HG03135 (cell line): ENCODE measurements around the gene MAZ.
A peak's percentile ranks its signal among the peaks of the same experiment; 100 is the strongest.

ENCODE experiments used
- ATAC-seq: cut with Tn5 transposase; IDR thresholded peaks from one replicate; pipeline ENCODE4 v1.9.1; 2021; ENCODE audit warnings: mild to moderate bottlenecking, moderate library complexity; ENCODE audit not compliant: unreplicated experiment

MAZ gene

GRCh38 chr16:29809031-29809747, 2.9 kb downstream of the MAZ start:
- no peak for ATAC-seq

DNA sequence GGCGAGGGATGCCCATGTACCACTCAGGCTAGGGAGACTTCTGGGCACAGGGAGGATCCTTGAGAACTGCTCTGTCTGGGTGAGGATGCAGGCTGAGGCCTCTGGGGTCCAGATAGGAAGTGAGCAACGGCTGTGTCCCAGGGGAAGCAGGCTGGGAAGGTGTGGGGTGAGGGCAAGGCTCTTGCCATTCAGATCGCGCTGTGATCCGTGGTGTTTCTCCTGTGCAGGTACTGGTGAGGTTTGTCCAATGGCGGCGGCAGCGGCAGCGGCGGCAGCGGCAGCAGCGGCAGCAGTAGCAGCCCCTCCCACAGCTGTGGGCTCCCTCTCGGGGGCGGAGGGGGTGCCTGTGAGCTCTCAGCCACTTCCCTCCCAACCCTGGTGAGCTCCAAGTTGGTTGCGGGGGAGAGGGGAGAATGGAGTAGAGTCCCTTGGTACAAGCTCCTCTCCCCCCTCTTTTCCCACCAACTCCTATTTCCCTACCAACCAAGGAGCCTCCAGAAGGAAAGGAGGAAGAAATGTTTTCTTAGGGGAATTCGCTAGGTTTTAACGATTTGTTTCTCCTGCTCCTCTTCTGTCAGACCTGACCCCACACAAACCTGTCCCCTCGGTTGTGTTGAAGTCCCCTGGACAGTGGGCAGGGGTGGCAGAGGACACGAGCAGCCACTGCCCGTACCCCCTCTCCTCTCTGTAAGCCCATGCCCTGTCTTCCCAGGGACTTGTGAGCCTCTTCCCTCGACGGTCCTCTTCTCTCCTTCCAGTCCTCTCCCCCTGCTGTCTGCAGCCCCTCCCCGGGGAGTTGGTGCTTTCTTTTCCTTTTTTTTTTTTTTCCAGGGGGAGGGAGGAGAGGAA, 3.7 kb downstream of the MAZ start:
- no peak for ATAC-seq

GRCh38 chr16:29810699-29811169, 4.4 kb downstream of the MAZ start:
- ATAC-seq = no peak

- ATAC-seq = no peak
Measured at GRCh38 chr16:29811170-29811895, 5.0 kb downstream of the MAZ start.

- no peak for ATAC-seq
Measured at GRCh38 chr16:29811896-29812665, 5.8 kb downstream of the MAZ start, which contains the start of gene PRRT2. PRRT2 (plus strand) TSS chr16:29812193; CDS start chr16:29813055, 862 bp downstream.

DNA sequence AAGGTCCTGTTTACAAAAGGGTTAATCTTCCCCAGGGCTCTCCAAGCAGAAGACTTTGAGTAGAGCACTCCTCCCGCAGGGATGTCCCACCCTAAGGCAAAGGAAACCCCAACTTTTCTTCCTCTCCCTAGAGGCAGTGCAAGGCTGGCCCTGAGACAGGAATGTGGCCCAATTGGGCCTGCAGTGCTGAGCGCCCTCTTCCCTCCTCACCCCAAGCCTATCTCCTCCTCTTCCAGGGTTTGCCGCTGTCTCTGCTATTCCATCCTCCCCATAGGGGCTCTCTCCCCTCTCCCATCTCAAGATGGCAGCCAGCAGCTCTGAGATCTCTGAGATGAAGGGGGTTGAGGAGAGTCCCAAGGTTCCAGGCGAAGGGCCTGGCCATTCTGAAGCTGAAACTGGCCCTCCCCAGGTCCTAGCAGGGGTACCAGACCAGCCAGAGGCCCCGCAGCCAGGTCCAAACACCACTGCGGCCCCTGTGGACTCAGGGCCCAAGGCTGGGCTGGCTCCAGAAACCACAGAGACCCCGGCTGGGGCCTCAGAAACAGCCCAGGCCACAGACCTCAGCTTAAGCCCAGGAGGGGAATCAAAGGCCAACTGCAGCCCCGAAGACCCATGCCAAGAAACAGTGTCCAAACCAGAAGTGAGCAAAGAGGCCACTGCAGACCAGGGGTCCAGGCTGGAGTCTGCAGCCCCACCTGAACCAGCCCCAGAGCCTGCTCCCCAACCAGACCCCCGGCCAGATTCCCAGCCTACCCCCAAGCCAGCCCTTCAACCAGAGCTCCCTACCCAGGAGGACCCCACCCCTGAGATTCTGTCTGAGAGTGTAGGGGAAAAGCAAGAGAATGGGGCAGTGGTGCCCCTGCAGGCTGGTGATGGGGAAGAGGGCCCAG, 6.7 kb downstream of the MAZ start:
- ATAC-seq = no peak

DNA sequence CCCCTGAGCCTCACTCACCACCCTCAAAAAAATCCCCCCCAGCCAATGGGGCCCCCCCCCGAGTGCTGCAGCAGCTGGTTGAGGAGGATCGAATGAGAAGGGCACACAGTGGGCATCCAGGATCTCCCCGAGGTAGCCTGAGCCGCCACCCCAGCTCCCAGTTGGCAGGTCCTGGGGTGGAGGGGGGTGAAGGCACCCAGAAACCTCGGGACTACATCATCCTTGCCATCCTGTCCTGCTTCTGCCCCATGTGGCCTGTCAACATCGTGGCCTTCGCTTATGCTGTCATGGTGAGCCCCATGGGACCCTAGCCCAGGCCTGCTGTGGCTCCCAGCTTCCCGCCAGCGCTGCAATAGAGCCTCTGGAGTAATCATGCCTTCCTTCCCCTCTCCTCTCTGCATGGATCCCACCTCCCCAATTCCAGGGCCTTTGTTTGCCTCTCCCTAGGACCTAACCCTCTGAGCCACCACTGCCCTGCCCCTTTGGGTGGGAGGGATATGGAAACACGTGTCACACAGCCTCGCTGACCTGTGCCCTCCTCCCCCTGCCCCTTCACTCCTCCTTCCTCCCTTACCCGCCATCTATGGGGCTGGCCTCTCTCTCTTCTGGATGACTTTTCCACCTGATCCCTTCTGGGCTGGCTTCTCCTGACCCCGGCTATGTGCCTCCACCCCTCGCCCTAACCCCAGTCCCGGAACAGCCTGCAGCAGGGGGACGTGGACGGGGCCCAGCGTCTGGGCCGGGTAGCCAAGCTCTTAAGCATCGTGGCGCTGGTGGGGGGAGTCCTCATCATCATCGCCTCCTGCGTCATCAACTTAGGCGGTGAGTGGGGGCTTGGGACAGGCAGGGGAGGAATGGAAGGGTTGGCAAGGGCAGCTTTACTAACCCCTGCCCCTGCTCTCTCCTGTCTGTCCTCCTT, 7.6 kb downstream of the MAZ start:
- no peak for ATAC-seq

GRCh38 chr16:29814592-29814991, 8.3 kb downstream of the MAZ start:
- ATAC-seq = no peak

DNA sequence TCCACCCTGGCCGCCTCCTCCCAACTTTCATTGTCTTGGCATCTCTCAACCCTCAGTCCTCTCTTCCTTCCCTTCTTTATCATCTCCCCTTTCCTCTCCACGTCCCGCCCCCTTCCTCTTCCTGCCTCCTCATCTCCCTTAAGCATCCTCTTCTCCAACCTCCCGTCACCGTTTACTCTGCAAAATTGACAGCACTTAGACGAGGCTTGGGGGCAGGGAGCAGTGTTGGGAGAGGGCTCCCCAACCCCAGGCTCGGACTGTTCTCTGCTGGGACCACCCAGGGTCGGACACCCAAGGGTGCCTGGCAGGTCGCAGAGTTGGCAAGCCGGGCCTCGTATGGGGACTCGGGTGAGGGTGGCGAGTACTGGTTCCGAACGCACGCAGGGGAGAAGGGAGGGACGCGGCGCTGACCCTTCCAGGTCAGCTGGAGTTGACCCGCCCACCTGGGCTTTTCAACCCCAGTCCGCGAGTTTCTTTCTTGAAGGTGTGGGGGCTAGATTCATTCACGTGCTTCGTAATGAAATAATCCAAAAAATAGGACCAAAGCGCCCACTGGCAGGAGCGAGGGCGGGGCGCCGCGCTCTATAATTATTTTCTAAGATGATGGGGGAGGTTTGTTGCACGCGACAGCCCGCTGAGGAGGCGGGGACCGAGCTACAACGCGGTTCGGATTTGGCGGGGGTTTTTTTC, 8.8 kb downstream of the MAZ start:
- ATAC-seq = no peak

DNA sequence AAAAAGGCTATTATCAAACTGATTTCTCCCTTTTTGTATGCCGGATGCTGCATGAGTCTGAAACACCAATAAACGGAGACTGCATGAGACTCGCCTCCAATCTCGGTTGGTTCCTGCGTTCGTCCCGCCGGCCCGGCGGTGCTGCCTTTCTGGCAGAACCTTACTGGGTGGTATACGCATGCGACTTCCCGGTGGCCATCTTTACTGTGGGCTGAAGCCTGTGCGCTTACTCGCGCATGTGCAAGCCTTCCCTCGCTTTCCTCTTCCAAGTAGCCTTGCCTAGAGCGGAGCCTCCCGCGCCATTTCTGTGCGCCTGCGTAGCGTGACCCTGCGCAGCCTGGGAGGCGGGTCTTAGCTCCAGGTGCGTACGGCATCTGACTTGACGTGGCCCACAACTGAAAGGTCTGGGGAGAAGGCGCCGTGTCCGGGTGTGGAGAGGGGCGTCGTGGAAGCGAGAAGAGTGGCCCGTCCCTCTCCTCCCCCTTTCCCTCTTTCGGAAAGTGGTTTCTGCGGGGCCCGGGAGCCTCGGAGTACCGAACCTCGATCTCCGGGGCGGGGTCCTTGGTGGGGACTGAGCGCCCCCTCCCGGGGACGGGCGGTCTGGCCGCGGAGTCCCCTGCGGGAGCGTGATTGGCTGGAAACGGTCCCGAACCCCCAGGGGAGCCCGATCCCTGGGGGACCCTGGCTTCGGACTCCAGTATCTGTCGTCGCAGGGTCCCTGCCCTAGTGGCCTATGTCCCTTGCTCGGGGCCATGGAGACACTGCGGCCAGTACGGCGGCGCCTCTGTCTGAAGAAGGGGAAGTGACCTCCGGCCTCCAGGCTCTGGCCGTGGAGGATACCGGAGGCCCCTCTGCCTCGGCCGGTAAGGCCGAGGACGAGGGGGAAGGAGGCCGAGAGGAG, 9.7 kb downstream of the MAZ start, which contains the start of gene PAGR1:
TSS of gene PAGR1 (plus strand) at position 360 of the 901 bp plus-strand sequence. CDS start at position 734, 374 bp downstream.
- peak; percentile 56 for ATAC-seq

DNA sequence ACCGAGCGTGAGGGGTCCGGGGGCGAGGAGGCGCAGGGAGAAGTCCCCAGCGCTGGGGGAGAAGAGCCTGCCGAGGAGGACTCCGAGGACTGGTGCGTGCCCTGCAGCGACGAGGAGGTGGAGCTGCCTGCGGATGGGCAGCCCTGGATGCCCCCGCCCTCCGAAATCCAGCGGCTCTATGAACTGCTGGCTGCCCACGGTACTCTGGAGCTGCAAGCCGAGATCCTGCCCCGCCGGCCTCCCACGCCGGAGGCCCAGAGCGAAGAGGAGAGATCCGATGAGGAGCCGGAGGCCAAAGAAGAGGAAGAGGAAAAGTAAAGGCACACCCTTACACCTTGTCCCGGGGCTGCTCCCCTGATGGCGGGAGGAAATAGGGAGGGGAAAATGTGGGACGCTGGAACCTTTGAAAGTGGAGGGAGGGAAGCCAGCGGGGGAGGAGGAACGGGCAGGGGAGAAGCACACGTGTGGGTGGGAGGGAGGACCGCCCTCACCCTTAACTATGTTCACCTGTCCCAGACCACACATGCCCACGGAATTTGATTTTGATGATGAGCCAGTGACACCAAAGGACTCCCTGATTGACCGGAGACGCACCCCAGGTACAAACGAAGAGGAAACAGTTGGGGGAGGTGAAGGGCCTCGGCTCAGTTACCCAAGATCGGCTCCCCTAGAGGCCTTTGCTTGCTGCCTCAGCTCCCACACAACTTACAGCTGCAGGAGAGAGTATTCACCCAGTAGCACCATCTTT, 10.5 kb downstream of the MAZ start:
- peak; percentile 10 for ATAC-seq

DNA sequence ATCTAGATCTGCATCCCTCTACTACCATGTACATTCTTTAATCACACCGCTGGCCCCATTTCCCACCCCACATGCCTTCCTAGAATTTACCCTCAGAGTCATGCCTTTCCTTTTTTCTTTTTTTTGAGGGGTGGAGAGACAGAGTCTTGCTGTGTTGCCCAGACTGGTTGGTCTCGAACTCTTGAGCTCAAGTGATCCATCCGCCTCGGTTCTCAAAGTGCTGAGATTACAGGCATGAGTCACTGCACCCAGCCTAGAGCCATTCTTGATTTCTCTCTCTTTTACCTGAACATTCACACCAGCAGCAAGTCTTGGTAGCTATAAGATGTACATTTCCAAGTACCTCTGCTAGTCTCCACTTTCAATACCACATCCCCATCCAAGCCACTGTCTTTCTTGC, 11.8 kb downstream of the MAZ start:
- ATAC-seq = no peak

- ATAC-seq = no peak
Measured at GRCh38 chr16:29819506-29819905, 13.2 kb downstream of the MAZ start.

GRCh38 chr16:29820271-29820701, 14.0 kb downstream of the MAZ start, which contains the start of gene MVP:
MVP (plus strand) TSS chr16:29820462; CDS start chr16:29830550, 10,088 bp downstream.
- no peak for ATAC-seq

DNA sequence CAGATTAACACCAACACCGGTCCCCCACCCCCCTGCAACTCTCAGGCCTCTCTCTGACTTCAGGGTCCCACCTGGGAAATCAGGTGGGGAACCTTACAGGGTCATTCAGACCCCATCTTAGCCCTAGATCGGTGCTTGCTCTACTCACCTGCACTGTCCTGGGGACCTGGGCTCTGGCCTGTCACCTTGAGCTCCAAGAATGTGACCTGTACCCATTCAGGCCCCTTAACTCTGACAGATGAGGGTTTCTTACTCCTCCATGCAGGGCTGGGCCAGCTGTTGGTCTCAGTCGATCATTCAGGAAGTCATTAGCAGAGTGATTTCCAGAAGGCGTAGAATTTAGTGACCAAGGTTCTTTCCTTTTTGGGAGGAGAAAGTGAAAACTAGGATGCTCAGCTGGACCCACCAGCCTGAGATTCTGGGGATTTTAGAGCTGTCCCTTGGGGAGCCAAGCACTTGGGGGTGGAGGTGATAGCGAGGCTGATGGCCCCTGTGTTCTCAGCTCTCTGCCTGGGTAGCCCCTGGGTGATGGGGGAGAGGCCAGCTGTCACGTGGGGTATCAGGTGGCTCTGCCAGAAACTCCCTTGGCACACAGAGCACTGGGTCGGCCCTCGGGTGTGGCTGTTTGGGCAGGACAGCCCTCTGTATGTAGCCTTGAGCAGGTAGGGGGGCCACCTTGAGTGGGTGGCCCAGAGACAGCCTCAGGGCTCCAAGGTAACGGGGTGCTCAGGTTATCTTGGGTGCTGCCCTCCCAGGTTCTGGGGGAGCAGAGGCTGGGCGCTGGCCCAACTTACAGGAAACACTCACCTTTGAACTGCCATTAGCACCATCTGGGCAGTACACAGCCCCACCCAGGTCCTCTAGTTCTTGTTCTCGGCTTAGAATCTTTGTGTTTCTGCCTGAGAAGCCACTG, 14.7 kb downstream of the MAZ start:
- peak; percentile 33 for ATAC-seq
